Measurements from ENCODE around the gene TERF2IP. TPM values are rescaled to one million over a fixed set of nuclear protein-coding genes. Genes with fewer than 3 reads are reported as not detected.

Gene TERF2IP
- total and polyA plus RNA-seq, 2 of the 13 experiments (the other 11 are each of a cell fraction or from before 2014, with no cell fraction given): 26.4 to 50.2 TPM

DNA sequence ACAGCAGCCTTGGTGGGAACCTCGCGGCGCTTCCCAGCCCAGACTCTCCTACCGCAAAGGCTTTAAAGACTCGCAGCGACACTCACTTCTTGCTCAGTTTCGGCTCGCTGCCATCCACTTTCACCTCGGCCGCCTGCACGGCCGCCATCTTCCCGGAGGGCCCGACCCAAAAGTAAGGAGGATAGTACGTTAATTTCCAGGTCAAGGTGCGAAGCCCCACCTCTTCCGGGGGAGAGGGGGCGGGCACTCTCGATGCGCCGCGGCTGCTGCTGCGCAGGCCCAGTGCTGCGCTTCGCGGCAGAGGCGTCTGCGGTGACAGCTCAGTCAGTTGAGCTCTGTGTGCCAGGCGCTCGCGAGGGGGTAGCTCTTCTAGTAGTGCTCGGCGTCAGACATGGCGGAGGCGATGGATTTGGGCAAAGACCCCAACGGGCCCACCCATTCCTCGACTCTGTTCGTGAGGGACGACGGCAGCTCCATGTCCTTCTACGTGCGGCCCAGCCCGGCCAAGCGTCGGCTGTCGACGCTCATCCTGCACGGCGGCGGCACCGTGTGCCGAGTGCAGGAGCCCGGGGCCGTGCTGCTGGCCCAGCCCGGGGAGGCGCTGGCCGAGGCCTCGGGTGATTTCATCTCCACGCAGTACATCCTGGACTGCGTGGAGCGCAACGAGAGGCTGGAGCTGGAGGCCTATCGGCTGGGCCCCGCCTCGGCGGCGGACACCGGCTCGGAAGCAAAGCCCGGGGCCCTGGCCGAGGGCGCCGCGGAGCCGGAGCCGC is at the start of gene TERF2IP, which contains the start of gene KARS1 (continued):
- TF ChIP-seq, protein P1, sequence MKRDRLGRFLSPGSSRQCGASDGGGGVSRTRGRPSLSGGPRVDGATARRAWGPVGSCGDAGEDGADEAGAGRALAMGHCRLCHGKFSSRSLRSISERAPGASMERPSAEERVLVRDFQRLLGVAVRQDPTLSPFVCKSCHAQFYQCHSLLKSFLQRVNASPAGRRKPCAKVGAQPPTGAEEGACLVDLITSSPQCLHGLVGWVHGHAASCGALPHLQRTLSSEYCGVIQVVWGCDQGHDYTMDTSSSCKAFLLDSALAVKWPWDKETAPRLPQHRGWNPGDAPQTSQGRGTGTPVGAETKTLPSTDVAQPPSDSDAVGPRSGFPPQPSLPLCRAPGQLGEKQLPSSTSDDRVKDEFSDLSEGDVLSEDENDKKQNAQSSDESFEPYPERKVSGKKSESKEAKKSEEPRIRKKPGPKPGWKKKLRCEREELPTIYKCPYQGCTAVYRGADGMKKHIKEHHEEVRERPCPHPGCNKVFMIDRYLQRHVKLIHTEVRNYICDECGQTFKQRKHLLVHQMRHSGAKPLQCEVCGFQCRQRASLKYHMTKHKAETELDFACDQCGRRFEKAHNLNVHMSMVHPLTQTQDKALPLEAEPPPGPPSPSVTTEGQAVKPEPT (CRISPR knock-in tag; IDR thresholded peaks at IDR 0.05; ENCODE audit: low read depth): peak; percentile 61; the same call in 1 of the 2 replicates
- no peak for TF ChIP-seq HNRNPH1 (optimal IDR thresholded peaks at IDR 0.05; ENCODE audit: low read depth, low read length)
- TF ChIP-seq ZSCAN25 (CRISPR knock-in tag; IDR thresholded peaks at IDR 0.05): peak; percentile 70; the same call in 1 of the 2 replicates
- peak; percentile 80 for TF ChIP-seq HES4 (CRISPR knock-in tag; IDR thresholded peaks at IDR 0.05; ENCODE audit: borderline replicate concordance)
- no peak for TF ChIP-seq ZC3H4 (CRISPR knock-in tag; IDR thresholded peaks at IDR 0.05; ENCODE audit: borderline replicate concordance)
- peak; percentile 48; the same call in 1 of the 2 replicates for TF ChIP-seq ZNF761 (CRISPR knock-in tag; conservative IDR thresholded peaks at IDR 0.05)
- TF ChIP-seq ZNF484 (CRISPR knock-in tag; IDR thresholded peaks at IDR 0.05; ENCODE audit: borderline replicate concordance, low read depth): no peak
- no peak for TF ChIP-seq ZUFSP (CRISPR knock-in tag; IDR thresholded peaks at IDR 0.05; ENCODE audit: borderline replicate concordance)
- TF ChIP-seq FOXP1 (IDR thresholded peaks at IDR 0.05): no peak
- no peak for TF ChIP-seq FOXP1 (CRISPR knock-in tag; IDR thresholded peaks at IDR 0.05)
- TF ChIP-seq ISX (CRISPR knock-in tag; conservative IDR thresholded peaks at IDR 0.05): peak; percentile 39; the same call in 1 of the 2 replicates
- TF ChIP-seq CHCHD3 (CRISPR knock-in tag; IDR thresholded peaks at IDR 0.05): 0 out of 2 replicates have a peak, but pooled peaks have one; percentile 8
- no peak for TF ChIP-seq NPAS2 (CRISPR knock-in tag; IDR thresholded peaks at IDR 0.05; ENCODE audit: borderline replicate concordance)
- peak; percentile 95 for TF ChIP-seq ZFY (CRISPR knock-in tag; IDR thresholded peaks at IDR 0.05)
- TF ChIP-seq ZNF335 (CRISPR knock-in tag; IDR thresholded peaks at IDR 0.05): no peak; the same call in none of the 2 replicates
- TF ChIP-seq, protein P2, sequence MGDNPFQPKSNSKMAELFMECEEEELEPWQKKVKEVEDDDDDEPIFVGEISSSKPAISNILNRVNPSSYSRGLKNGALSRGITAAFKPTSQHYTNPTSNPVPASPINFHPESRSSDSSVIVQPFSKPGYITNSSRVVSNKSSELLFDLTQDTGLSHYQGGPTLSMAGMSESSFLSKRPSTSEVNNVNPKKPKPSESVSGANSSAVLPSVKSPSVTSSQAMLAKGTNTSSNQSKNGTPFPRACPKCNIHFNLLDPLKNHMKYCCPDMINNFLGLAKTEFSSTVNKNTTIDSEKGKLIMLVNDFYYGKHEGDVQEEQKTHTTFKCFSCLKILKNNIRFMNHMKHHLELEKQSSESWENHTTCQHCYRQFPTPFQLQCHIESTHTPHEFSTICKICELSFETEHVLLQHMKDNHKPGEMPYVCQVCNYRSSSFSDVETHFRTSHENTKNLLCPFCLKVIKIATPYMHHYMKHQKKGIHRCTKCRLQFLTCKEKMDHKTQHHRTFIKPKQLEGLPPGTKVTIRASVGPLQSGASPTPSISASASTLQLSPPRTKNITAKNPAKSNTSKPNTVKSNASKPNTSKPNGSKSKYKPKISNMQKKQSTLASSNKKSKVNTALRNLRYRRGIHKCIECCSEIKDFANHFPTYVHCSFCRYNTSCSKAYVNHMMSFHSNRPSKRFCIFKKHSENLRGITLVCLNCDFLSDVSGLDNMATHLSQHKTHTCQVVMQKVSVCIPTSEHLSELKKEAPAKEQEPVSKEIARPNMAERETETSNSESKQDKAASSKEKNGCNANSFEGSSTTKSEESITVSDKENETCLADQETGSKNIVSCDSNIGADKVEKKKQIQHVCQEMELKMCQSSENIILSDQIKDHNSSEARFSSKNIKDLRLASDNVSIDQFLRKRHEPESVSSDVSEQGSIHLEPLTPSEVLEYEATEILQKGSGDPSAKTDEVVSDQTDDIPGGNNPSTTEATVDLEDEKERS (CRISPR knock-in tag; IDR thresholded peaks at IDR 0.05): peak; percentile 27
- TF ChIP-seq SP1 (IDR thresholded peaks at IDR 0.05): no peak
- peak; percentile 89 for TF ChIP-seq SP1 (CRISPR knock-in tag; IDR thresholded peaks at IDR 0.05)
- TF ChIP-seq ZNF230 (CRISPR knock-in tag; IDR thresholded peaks at IDR 0.05): peak; percentile 24
- peak; percentile 82 for TF ChIP-seq YEATS4 (CRISPR knock-in tag; IDR thresholded peaks at IDR 0.05; ENCODE audit: borderline replicate concordance)
- TF ChIP-seq ZNF24 (IDR thresholded peaks at IDR 0.05): no peak; the same call in 1 of the 2 replicates
- peak; percentile 43; the same call in 1 of the 2 replicates for TF ChIP-seq ZNF121 (CRISPR knock-in tag; IDR thresholded peaks at IDR 0.05)
- TF ChIP-seq ZNF674 (CRISPR knock-in tag; IDR thresholded peaks at IDR 0.05; ENCODE audit: low read depth): no peak

Data from HepG2 (cell line).